Fibroblast of lung (primary cell): ENCODE measurements around the gene LCA5.
"Not testable (repeated sequence)": the region's sequence is repeated elsewhere in the genome, so short reads cannot be mapped to it uniquely, and the experiment has no call there.

Experiments
- EZH2 ChIP-seq: IDR thresholded peaks from 2 replicates; pipeline ENCODE4 v1.5.1; 2012; ENCODE audit warnings: low read length, control low read depth, mild to moderate bottlenecking; ENCODE audit errors: missing control alignments
- TF ChIP-seq, protein P1 (sequence below), 2 donors: IDR thresholded peaks in 1 of 2; conservative IDR thresholded peaks in 1 of 2; 1 replicate in 1 of 2; 2 replicates in 1 of 2; pipeline ENCODE4 v1.5.1; 2011 to 2012; ENCODE audit warnings: low read length in 2 of 2, control low read depth in 1 of 2, inconsistent platforms in 1 of 2, low read depth in 1 of 2, mild to moderate bottlenecking in 1 of 2

DNA sequence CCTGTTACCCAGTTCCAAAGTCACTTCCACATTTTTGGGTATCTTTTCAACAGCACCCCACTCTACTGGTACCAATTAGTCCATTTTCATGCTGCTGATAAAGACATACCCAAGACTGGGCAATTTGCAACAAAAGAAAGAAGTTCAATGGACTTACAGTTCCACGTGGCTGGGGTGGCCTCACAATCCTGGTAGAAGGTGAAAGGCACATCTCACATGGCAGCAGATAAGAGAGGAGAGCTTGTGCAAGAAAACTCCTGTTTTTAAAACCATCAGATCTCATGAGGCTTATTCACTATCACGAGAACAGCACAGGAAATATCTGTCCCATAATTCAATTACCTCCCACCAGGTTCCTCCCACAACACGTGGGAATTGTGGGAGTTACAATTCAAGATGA is 93.4 kb downstream of the LCA5 start:
- TF ChIP-seq, protein P1, sequence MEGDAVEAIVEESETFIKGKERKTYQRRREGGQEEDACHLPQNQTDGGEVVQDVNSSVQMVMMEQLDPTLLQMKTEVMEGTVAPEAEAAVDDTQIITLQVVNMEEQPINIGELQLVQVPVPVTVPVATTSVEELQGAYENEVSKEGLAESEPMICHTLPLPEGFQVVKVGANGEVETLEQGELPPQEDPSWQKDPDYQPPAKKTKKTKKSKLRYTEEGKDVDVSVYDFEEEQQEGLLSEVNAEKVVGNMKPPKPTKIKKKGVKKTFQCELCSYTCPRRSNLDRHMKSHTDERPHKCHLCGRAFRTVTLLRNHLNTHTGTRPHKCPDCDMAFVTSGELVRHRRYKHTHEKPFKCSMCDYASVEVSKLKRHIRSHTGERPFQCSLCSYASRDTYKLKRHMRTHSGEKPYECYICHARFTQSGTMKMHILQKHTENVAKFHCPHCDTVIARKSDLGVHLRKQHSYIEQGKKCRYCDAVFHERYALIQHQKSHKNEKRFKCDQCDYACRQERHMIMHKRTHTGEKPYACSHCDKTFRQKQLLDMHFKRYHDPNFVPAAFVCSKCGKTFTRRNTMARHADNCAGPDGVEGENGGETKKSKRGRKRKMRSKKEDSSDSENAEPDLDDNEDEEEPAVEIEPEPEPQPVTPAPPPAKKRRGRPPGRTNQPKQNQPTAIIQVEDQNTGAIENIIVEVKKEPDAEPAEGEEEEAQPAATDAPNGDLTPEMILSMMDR (conservative IDR thresholded peaks at IDR 0.05 in 1 of 2, IDR thresholded peaks at IDR 0.05 in 1 of 2; ENCODE audit: low read depth in 1 of 2, low read length in 2 of 2), result not testable (repeated sequence)
- not testable (repeated sequence) for TF ChIP-seq EZH2
